ENCODE results near the gene AP2M1.
"Not testable (repeated sequence)": the region's sequence is repeated elsewhere in the genome, so short reads cannot be mapped to it uniquely, and the experiment has no call there.

Gene AP2M1

DNA sequence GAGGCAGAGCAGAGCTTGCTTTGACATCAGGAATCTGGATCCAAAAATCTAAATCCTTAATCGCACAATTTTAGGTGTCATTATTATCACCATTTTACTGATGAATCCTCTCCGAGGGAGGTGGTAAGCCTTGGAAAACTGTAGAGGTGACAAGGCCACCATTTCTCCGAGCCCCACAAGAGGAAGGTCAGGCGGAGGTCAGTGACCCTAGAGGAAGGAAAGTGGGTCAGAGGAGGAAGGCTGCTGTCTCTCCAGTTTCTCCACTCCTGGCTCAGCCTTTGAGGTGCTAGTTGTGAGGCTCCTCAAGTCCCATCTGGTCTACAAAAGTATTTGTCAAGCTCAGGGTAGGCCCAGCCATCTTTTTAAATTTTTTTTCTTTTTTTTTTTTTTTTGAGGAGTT, 16.3 kb upstream of the AP2M1 start:
- DNase-seq = no peak

DNA sequence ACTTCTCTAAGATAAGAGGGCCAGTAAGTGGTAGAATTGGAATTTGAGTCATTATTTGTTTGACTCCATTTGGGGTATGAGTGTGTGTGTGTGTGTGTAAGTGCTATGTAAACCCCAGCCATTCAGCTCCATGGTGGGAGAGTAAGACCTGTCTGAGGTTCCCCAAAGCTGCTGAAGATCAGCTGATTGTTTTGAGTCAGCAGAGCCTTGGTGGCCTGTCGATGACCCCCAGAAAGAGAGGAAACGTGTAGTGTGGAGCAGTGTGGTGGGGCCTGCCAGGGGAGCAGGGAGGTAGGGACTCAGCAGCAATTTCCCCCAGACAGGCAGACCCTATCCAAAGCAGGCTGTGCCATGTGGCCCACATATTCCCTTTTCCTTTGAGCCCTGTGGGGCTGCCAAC, 14.2 kb upstream of the AP2M1 start:
- DNase-seq = no peak

- DNase-seq = not testable (repeated sequence)
Observed at GRCh38 chr3:184162571-184163070, 12.0 kb upstream of the AP2M1 start.

DNA sequence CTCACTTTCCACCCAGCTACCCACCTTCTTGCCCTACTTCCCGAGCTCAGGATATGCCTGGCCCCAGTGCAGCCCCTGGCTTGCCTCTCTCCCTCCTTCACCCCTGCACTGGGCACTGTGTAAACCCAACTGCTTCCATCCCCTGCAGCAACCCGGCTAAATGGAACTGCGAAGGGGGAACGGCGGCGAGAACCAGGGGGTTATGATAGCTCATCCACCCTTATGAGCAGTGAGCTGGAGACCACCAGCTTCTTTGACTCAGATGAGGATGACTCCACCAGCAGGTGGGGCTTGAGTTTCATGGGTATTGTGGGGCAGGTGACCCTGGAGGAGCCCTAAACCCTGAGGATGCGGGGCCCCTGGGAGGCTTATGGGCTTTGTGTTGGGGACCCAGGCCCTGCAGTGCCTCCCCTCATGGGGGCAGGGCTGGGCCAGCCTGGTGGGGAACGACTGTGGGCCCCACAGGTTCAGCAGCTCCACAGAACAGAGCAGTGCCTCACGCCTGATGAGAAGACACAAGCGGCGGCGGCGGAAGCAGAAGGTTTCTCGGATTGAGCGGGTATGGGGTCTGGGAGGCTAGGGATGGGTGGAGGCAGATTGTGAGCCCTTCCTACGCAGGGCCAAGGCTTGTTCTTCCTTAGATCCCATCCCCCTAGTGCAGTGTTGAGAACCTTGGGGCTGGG, 9.9 kb upstream of the AP2M1 start:
- DNase-seq = no peak

DNA sequence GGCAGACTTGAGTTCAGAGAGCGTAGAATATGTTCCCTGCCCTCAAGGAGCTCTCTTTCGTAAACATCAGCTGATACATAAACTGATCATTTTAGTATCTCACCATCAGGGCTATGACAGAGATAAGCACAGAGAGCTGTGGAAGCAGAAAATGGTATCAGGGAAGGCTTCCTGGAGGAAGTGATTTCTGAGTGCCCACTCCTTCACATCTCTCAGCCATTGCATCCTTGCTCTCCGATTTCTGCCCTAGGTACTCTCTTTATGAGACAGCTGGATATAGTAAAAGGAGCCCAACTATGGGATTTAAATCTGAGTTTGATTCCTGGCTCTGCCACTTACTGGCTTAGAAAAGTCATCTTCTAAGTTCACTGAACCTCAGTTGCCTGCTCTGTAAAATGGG, 9.1 kb upstream of the AP2M1 start:
- no peak for DNase-seq

GRCh38 chr3:184166671-184167070, 8.0 kb upstream of the AP2M1 start:
- no peak for DNase-seq

- DNase-seq = no peak
Observed at GRCh38 chr3:184167786-184168185, 6.9 kb upstream of the AP2M1 start.

GRCh38 chr3:184168363-184169120, 6.1 kb upstream of the AP2M1 start:
- DNase-seq = no peak

- DNase-seq = no peak
Observed at GRCh38 chr3:184169896-184170875, 4.5 kb upstream of the AP2M1 start.

DNA sequence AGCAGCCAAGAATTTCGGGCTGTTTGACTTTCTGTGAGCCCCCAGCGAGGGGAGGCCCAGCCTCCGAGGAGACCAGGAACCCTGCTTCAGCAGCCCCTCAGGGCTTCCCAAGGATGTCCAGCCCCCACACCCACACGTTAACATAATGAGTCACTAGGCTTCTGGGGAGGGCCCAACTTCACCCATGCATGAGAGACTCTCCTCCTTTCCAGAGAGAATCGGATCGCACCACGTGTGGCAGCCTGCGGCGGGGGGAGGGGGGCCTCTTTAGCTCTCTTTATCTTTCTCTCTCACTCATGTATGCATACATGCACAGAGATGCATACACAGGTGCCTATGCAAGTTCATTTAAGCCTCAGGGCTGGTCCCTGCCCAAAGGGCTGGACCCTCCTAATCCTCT, 3.1 kb upstream of the AP2M1 start:
- no peak for DNase-seq

GRCh38 chr3:184172681-184173373, 1.8 kb upstream of the AP2M1 start:
- DNase-seq = no peak

DNA sequence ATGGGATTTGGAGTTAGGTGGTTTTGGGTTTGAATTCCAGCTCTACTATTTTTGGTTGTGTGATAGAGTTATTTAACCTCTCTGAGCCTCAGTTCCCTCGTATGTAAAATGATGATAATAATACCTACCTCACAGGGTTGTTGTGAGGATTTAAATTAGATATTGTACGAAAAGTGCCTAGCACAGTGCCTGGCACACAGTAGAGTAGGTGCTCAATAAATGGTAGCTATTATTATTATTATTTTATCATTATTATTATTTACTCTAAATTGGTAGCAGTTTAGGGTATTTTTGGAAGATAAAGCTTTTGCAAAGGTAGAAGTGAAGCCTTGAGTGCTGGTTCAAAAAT, 1.3 kb upstream of the AP2M1 start:
- no peak for DNase-seq

DNA sequence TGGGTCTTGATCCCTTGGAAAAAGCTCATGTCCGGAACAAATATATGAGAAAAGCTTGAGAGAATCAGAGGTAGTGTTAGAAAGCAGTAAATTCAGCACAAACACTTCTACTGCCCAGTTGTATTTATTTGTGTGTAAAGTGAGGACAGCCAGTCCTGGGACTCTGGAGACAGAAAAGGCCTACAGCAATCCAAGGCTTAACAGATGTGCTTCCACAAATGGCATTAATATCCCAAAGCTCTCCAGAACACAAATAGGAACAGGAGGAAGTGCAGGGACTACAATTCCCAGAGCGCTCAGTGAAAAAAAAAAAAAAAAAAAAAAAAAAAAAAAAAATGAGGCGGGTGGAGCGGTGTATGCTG, 390 bp upstream of the AP2M1 start:
- no peak for DNase-seq

DNA sequence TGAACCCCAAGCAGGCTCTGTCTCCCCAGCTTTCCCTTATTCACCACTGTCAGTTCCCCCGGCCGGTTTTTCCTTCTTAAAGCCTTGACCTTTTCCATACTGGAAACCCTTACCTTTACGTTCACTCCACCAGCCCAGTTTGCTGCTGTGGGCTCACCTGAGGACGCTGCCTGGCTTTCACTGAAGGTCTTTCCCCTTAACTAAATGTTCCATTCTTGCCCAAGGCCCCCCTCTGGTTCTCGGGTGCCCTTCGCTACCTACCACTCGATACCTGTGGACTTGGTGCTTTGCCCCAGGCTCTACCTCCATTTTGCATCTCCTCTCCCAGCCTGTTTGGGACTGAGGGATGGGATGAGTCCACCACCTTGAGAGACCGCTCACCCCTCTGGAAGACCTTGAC, 851 bp downstream of the AP2M1 start:
- DNase-seq = peak; percentile 22

- DNase-seq = no peak
Observed at GRCh38 chr3:184175981-184176376, 1.3 kb downstream of the AP2M1 start.

GRCh38 chr3:184176377-184177330, 2.0 kb downstream of the AP2M1 start:
- DNase-seq = peak; percentile 32

GRCh38 chr3:184177331-184177731, 2.7 kb downstream of the AP2M1 start:
- DNase-seq = no peak

DNA sequence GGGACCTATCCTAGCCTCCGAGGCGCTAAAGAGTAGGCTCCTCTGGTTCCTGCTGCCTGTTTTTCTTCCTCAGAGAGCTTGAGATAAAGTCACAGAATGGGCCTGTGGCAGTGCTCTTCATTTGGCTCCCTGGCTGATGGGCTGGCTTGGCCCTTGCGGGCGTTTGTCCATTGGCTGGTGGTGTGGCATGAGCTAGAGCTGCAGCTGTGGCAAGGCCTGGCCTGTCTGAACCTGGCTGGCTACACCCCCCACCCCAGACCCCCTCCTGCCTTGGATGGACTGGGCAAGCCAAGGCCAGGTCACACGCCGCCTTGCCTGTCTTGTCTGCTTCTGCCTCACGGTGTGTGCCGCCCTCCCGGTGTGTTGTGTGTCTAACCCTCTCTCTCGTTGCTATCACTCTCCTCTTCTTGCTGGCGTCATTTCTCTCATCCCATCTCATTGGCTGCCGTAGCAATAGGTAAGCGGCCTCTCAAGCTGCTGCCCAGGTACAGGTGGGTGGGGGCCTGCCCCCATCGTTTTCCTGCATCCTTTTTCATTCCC, 3.2 kb downstream of the AP2M1 start:
- no peak for DNase-seq

GRCh38 chr3:184178521-184179138, 4.0 kb downstream of the AP2M1 start:
- no peak for DNase-seq

GRCh38 chr3:184180165-184180564, 5.5 kb downstream of the AP2M1 start:
- no peak for DNase-seq

GRCh38 chr3:184181596-184181995, 6.9 kb downstream of the AP2M1 start:
- no peak for DNase-seq

All from NCI-H146 (cell line).